GM12878 (cell line): ENCODE measurements around the gene CD86. TPM values are rescaled to one million over a fixed set of nuclear protein-coding genes. Genes with fewer than 3 reads are reported as not detected.

Experiments
- BACH1 ChIP-seq: fragments of 450-650 bp; IDR thresholded peaks from 2 replicates; pipeline ENCODE4 v1.6.1; 2017; ENCODE audit warnings: mild to moderate bottlenecking, borderline replicate concordance
- BCL11A ChIP-seq: IDR thresholded peaks from 2 replicates; pipeline ENCODE4 v1.6.1; 2011; ENCODE audit warnings: low read depth, low read length
- BMI1 ChIP-seq: fragments of 450-650 bp; IDR thresholded peaks from 2 replicates; pipeline ENCODE4 v1.6.1; 2016; ENCODE audit warnings: mild to moderate bottlenecking, moderate library complexity, borderline replicate concordance
- CBFB ChIP-seq: IDR thresholded peaks from 2 replicates; pipeline ENCODE4 v1.6.1; 2016; ENCODE audit warnings: antibody characterized with exemption, low read depth
- HDAC6 ChIP-seq: fragments of 200-600 bp; sonication (generic); IDR thresholded peaks from one replicate; pipeline ENCODE4 v1.8.0; 2017; ENCODE audit warnings: antibody characterized with exemption; ENCODE audit not compliant: unreplicated experiment
- IKZF1 ChIP-seq: fragments of 450-650 bp; conservative IDR thresholded peaks from 2 replicates; pipeline ENCODE4 v1.6.1; 2017; ENCODE audit warnings: antibody characterized with exemption, mild to moderate bottlenecking
- IKZF2 ChIP-seq, 2 experiments: fragments of 450-650 bp; IDR thresholded peaks; 2 replicates each; pipeline ENCODE4 v1.6.1; 2017; ENCODE audit warnings: mild to moderate bottlenecking in 2 of 2, moderate library complexity in 2 of 2
- KLF5 ChIP-seq: fragments of 450-650 bp; IDR thresholded peaks from 2 replicates; pipeline ENCODE4 v1.6.1; 2014; ENCODE audit warnings: mild to moderate bottlenecking; ENCODE audit not compliant: partially characterized antibody
- MEF2A ChIP-seq: IDR thresholded peaks from 2 replicates; pipeline ENCODE4 v1.6.1; 2011; ENCODE audit warnings: low read depth, mild to moderate bottlenecking, low read length, moderate library complexity; ENCODE audit not compliant: insufficient read depth
- MXI1 ChIP-seq: fragments of 150-350 bp; IDR thresholded peaks from 2 replicates; pipeline ENCODE4 v1.6.1; 2011; ENCODE audit warnings: low read depth, mild to moderate bottlenecking, inconsistent platforms, low read length, improper control_type of control experiment
- NBN ChIP-seq: fragments of 450-650 bp; IDR thresholded peaks from 2 replicates; pipeline ENCODE4 v1.6.1; 2016
- RAD21 ChIP-seq: IDR thresholded peaks from 2 replicates; pipeline ENCODE4 v1.6.1; 2011; ENCODE audit warnings: mild to moderate bottlenecking, low read depth, low read length, moderate library complexity; ENCODE audit not compliant: insufficient read depth
- RAD51 ChIP-seq: fragments of 450-650 bp; IDR thresholded peaks from 2 replicates; pipeline ENCODE4 v1.6.1; 2016; ENCODE audit warnings: moderate library complexity, mild to moderate bottlenecking, inconsistent platforms
- RB1 ChIP-seq: fragments of 450-650 bp; formaldehyde crosslinking; IDR thresholded peaks from 2 replicates; pipeline ENCODE4 v1.6.1; 2017; ENCODE audit warnings: mild to moderate bottlenecking, borderline replicate concordance
- RUNX3 ChIP-seq: IDR thresholded peaks from 2 replicates; pipeline ENCODE4 v1.6.1; 2012; ENCODE audit warnings: low read length, inconsistent platforms
- TCF3 ChIP-seq: IDR thresholded peaks from 2 replicates; pipeline ENCODE4 v1.6.1; 2012; ENCODE audit warnings: low read depth, mild to moderate bottlenecking, low read length, borderline replicate concordance; ENCODE audit not compliant: insufficient read depth
- YY1 ChIP-seq: IDR thresholded peaks from 2 replicates; pipeline ENCODE4 v1.6.1; 2011; ENCODE audit warnings: low read depth, mild to moderate bottlenecking, low read length
- ZBED1 ChIP-seq: IDR thresholded peaks from 2 replicates; pipeline ENCODE4 v1.6.1; 2016; ENCODE audit warnings: borderline replicate concordance
- polyA plus RNA-seq, 11 experiments: library from polyadenylated mRNA; depleted of rRNA in 4 of 11; unstranded in 6 of 11; stranded (reverse) in 5 of 11; fragments of >200 nt; fragmentation: Nextera tagmentation in 4 of 11; fragmentation: Illumina TruSeq in 1 of 11; extraction: Ambion mirVana in 4 of 11; extraction: Trizol in 1 of 11; gene quantifications; 1 replicate in 1 of 11; 2 replicates in 10 of 11; pipeline versions ENCODE4 v1.2.1 to v1.2.3, GENCODE V29; 2011 to 2016; ENCODE audit warnings: inconsistent platforms in 2 of 11, missing spikeins in 2 of 11, low read depth in 1 of 11
- total RNA-seq, 4 experiments: library from RNA; depleted of rRNA in 3 of 4; stranded (reverse); fragments of >200 nt in 3 of 4; fragmentation: Illumina TruSeq in 1 of 4; extraction: Trizol in 1 of 4; gene quantifications; 2 replicates each; pipeline versions ENCODE4 v1.2.1 to v1.2.3, GENCODE V29; 2013 to 2021
- TF ChIP-seq, protein P1 (sequence below): IDR thresholded peaks from 2 replicates; pipeline ENCODE4 v1.6.1; 2012; ENCODE audit warnings: improper control_type of control experiment, low read depth, low read length; ENCODE audit not compliant: insufficient replicate concordance
- TF ChIP-seq, protein P2 (sequence below): IDR thresholded peaks from 2 replicates; pipeline ENCODE4 v1.6.1; 2012; ENCODE audit warnings: low read depth, low read length, improper control_type of control experiment
- TF ChIP-seq, protein P3 (sequence below): fragments of 450-650 bp; IDR thresholded peaks from 2 replicates; pipeline ENCODE4 v1.6.1; 2017; ENCODE audit warnings: mild to moderate bottlenecking
- TF ChIP-seq, protein P4 (sequence below): IDR thresholded peaks from 2 replicates; pipeline ENCODE4 v1.6.1; 2012; ENCODE audit warnings: low read depth, low read length, improper control_type of control experiment

CD86 gene
- total and polyA plus RNA-seq, 10 of the 15 experiments (the other 5 are each of a cell fraction or from before 2014, with no cell fraction given): 40.9 to 100 (median 55.5) TPM

DNA sequence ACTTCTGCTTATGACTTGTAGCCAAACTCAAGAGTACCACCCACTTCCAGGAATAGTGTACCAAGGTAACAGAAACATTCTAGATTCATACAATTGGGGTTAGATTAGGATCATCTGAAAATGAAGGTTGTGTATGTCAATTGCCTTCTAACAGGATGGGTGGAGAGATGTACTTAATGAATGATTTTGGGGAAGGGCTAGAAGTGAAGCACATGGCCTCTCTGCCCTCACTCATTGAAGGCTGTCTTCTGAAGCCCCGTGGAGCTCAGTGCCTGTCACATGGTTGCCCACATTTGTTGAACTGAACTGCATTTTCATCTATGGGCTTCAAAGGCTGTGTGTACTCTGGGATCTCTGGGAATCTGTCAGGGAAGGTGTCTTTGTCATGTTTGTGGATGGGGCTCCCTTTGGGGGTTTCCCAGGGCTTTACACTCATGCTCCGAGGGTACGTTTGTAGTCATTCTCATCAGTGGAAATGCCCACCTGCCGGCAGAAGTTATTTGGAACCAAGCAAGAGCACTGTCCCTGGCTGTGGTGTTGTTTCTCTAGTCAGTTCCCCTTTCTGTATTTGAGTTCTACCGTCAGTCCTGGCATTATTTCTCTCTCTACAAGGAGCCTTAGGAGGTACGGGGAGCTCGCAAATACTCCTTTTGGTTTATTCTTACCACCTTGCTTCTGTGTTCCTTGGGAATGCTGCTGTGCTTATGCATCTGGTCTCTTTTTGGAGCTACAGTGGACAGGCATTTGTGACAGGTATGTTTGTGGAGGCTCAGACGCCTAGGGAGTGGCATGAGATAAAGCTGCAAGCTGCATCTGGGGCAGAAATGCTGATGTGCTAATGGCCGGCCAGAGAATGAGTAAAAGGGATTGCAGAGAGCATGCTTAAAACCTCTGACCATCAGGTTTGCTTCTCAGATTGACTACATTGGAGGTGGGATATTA is 22.4 kb downstream of the CD86 start (continued):
- TF ChIP-seq, protein P1, sequence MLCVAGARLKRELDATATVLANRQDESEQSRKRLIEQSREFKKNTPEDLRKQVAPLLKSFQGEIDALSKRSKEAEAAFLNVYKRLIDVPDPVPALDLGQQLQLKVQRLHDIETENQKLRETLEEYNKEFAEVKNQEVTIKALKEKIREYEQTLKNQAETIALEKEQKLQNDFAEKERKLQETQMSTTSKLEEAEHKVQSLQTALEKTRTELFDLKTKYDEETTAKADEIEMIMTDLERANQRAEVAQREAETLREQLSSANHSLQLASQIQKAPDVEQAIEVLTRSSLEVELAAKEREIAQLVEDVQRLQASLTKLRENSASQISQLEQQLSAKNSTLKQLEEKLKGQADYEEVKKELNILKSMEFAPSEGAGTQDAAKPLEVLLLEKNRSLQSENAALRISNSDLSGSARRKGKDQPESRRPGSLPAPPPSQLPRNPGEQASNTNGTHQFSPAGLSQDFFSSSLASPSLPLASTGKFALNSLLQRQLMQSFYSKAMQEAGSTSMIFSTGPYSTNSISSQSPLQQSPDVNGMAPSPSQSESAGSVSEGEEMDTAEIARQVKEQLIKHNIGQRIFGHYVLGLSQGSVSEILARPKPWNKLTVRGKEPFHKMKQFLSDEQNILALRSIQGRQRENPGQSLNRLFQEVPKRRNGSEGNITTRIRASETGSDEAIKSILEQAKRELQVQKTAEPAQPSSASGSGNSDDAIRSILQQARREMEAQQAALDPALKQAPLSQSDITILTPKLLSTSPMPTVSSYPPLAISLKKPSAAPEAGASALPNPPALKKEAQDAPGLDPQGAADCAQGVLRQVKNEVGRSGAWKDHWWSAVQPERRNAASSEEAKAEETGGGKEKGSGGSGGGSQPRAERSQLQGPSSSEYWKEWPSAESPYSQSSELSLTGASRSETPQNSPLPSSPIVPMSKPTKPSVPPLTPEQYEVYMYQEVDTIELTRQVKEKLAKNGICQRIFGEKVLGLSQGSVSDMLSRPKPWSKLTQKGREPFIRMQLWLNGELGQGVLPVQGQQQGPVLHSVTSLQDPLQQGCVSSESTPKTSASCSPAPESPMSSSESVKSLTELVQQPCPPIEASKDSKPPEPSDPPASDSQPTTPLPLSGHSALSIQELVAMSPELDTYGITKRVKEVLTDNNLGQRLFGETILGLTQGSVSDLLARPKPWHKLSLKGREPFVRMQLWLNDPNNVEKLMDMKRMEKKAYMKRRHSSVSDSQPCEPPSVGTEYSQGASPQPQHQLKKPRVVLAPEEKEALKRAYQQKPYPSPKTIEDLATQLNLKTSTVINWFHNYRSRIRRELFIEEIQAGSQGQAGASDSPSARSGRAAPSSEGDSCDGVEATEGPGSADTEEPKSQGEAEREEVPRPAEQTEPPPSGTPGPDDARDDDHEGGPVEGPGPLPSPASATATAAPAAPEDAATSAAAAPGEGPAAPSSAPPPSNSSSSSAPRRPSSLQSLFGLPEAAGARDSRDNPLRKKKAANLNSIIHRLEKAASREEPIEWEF: peak; percentile 58
- TF ChIP-seq CBFB (no peak; the same call in 1 of the 2 replicates), RAD51 (peak; percentile 83), HDAC6 (no peak), RAD21 (0 out of 2 replicates have a peak, but pooled peaks have one; percentile 1), RB1 (no peak), KLF5 (no peak), BACH1 (no peak), ZBED1 (peak; percentile 35; the same call in 1 of the 2 replicates), TCF3 (0 out of 2 replicates have a peak, but pooled peaks have one; percentile 26), BMI1 (no peak), IKZF1 (peak; percentile 72), MXI1 (peak; percentile 95), RUNX3 (peak; percentile 55), IKZF2 (IDR thresholded peaks at IDR 0.05) (peak; percentile 57 to 70; a peak in 3 of 4 replicates), BCL11A (no peak), YY1 (0 out of 2 replicates have a peak, but pooled peaks have one; percentile 24), MEF2A (no peak), NBN (peak; percentile 32; the same call in 1 of the 2 replicates)
- TF ChIP-seq, protein P2, sequence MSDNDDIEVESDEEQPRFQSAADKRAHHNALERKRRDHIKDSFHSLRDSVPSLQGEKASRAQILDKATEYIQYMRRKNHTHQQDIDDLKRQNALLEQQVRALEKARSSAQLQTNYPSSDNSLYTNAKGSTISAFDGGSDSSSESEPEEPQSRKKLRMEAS: peak; percentile 69
- TF ChIP-seq, protein P3, sequence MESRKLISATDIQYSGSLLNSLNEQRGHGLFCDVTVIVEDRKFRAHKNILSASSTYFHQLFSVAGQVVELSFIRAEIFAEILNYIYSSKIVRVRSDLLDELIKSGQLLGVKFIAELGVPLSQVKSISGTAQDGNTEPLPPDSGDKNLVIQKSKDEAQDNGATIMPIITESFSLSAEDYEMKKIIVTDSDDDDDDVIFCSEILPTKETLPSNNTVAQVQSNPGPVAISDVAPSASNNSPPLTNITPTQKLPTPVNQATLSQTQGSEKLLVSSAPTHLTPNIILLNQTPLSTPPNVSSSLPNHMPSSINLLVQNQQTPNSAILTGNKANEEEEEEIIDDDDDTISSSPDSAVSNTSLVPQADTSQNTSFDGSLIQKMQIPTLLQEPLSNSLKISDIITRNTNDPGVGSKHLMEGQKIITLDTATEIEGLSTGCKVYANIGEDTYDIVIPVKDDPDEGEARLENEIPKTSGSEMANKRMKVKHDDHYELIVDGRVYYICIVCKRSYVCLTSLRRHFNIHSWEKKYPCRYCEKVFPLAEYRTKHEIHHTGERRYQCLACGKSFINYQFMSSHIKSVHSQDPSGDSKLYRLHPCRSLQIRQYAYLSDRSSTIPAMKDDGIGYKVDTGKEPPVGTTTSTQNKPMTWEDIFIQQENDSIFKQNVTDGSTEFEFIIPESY: no peak
- TF ChIP-seq, protein P4, sequence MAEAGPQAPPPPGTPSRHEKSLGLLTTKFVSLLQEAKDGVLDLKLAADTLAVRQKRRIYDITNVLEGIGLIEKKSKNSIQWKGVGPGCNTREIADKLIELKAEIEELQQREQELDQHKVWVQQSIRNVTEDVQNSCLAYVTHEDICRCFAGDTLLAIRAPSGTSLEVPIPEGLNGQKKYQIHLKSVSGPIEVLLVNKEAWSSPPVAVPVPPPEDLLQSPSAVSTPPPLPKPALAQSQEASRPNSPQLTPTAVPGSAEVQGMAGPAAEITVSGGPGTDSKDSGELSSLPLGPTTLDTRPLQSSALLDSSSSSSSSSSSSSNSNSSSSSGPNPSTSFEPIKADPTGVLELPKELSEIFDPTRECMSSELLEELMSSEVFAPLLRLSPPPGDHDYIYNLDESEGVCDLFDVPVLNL: no peak
